HL-60 (cell line): ENCODE data around the gene ZNF579.

Source experiments
- CTCF ChIP-seq: IDR thresholded peaks from one replicate; pipeline ENCODE4 v1.5.1; 2011; ENCODE audit warnings: low read length, control low read depth, inconsistent platforms; ENCODE audit not compliant: insufficient read depth
- GABPA ChIP-seq: IDR thresholded peaks from 2 replicates; pipeline ENCODE4 v1.6.1; 2012; ENCODE audit warnings: low read depth
- POLR2AphosphoS5 ChIP-seq: IDR thresholded peaks from 2 replicates; pipeline ENCODE4 v1.6.1; 2012; ENCODE audit warnings: low read depth
- SPI1 ChIP-seq: IDR thresholded peaks from 2 replicates; pipeline ENCODE4 v1.6.1; 2012; ENCODE audit warnings: low read depth, mild to moderate bottlenecking, borderline replicate concordance
- TF ChIP-seq, protein P1 (sequence below): IDR thresholded peaks from 2 replicates; pipeline ENCODE4 v1.6.1; 2012; ENCODE audit warnings: low read depth; ENCODE audit not compliant: insufficient replicate concordance

DNA sequence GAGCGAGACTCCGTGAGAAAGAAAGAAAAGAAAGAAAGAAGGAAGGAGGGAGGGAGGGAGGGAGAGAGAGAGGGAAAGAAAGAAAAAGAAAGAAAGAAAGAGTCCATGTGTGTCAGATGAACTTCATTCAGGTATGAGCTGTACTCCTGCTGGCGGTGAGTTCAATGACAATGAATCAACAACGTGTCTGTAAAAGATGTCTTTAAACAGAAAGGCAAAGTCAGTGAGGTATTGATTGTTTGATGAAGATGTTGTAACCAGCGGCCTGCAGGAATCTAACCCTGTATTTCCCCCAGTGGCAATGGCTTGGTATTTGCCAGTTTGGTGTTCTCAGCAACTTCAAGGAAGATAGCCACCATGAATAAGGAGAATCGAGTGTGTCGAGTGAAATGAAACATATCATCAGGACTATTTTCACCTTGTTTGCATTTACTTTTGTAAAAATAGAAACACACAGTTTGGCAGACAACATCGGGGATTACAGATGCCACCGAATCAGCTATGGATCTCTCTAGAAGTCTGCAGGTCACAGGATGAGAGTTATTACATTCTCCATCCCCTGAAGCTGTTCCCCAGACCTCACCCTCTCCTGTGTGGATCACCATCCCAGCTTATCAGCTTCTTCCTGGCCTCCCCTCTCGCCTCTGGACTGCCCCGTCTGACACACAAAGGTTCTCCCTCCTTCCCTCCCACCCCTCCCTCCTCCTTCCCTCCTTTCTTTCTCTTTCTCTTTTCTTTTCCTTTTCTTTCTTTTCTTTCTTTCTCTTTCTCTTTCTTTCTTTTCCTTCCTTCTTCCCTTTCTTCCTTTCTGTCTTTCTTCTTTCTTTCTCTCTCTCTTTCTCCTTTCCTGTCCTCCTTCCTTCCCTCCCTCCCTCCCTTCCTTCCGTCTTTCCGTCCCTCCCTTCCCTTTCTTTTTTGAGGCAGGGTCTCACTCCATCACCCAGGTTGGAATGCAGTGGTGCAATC, 27.1 kb downstream of the ZNF579 start:
- no peak for TF ChIP-seq SPI1
- TF ChIP-seq CTCF: no peak
- no peak for TF ChIP-seq GABPA
- TF ChIP-seq, protein P1, sequence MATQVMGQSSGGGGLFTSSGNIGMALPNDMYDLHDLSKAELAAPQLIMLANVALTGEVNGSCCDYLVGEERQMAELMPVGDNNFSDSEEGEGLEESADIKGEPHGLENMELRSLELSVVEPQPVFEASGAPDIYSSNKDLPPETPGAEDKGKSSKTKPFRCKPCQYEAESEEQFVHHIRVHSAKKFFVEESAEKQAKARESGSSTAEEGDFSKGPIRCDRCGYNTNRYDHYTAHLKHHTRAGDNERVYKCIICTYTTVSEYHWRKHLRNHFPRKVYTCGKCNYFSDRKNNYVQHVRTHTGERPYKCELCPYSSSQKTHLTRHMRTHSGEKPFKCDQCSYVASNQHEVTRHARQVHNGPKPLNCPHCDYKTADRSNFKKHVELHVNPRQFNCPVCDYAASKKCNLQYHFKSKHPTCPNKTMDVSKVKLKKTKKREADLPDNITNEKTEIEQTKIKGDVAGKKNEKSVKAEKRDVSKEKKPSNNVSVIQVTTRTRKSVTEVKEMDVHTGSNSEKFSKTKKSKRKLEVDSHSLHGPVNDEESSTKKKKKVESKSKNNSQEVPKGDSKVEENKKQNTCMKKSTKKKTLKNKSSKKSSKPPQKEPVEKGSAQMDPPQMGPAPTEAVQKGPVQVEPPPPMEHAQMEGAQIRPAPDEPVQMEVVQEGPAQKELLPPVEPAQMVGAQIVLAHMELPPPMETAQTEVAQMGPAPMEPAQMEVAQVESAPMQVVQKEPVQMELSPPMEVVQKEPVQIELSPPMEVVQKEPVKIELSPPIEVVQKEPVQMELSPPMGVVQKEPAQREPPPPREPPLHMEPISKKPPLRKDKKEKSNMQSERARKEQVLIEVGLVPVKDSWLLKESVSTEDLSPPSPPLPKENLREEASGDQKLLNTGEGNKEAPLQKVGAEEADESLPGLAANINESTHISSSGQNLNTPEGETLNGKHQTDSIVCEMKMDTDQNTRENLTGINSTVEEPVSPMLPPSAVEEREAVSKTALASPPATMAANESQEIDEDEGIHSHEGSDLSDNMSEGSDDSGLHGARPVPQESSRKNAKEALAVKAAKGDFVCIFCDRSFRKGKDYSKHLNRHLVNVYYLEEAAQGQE: no peak
- TF ChIP-seq POLR2AphosphoS5: no peak
